GM19023 (cell line): ENCODE data around the gene ENDOU.
"Not testable (repeated sequence)": the region's sequence is repeated elsewhere in the genome, so short reads cannot be mapped to it uniquely, and the experiment has no call there.

Experiments used
- ATAC-seq: cut with Tn5 transposase; IDR thresholded peaks from one replicate; pipeline ENCODE4 v1.9.1; 2021; ENCODE audit warnings: mild to moderate bottlenecking, moderate library complexity; ENCODE audit not compliant: unreplicated experiment

The ENDOU gene

GRCh38 chr12:47700263-47700662, 25.0 kb downstream of the ENDOU start:
- no peak for ATAC-seq

- ATAC-seq, result no peak
These were observed 26.7 kb downstream of the ENDOU start for GRCh38 chr12:47698631-47699030.

GRCh38 chr12:47698055-47698454, 27.2 kb downstream of the ENDOU start:
- no peak for ATAC-seq

GRCh38 chr12:47689215-47689614, 36.1 kb downstream of the ENDOU start:
- ATAC-seq, result no peak

GRCh38 chr12:47687636-47688035, 37.7 kb downstream of the ENDOU start:
- ATAC-seq, result no peak

GRCh38 chr12:47686645-47687240, 38.5 kb downstream of the ENDOU start:
- no peak for ATAC-seq

- ATAC-seq, result no peak
These were observed 45.5 kb downstream of the ENDOU start for GRCh38 chr12:47679785-47680184.

GRCh38 chr12:47672068-47672467, 53.2 kb downstream of the ENDOU start:
- no peak for ATAC-seq

- not testable (repeated sequence) for ATAC-seq
These were observed 57.4 kb downstream of the ENDOU start for GRCh38 chr12:47667935-47668334.
